Hematopoietic multipotent progenitor cell treated with erythropoietin and hydrocortisone succinate and interleukin-3 and kit ligand, for 17 days (in vitro differentiated cells): ENCODE results near the gene PARD3B.

Experiments used
- DNase-seq: peaks from one replicate; pipeline ENCODE4 v3.0.0-alpha.2; 2015; ENCODE audit warnings: low spot score

PARD3B gene

GRCh38 chr2:205020673-205021072 lies 475.4 kb downstream of the PARD3B start:
- no peak for DNase-seq

GRCh38 chr2:205022841-205023240 lies 477.6 kb downstream of the PARD3B start:
- DNase-seq = no peak

- no peak for DNase-seq
Observed at GRCh38 chr2:205024822-205025518, 479.7 kb downstream of the PARD3B start.

GRCh38 chr2:205025580-205026240 lies 480.4 kb downstream of the PARD3B start:
- DNase-seq = no peak

- no peak for DNase-seq
Observed at GRCh38 chr2:205030695-205031094, 485.4 kb downstream of the PARD3B start.

GRCh38 chr2:205032093-205032551 lies 486.8 kb downstream of the PARD3B start:
- DNase-seq = no peak

- DNase-seq = no peak
Observed at GRCh38 chr2:205033431-205033830, 488.2 kb downstream of the PARD3B start.

- DNase-seq = no peak
Observed at GRCh38 chr2:205034034-205034433, 488.8 kb downstream of the PARD3B start.

GRCh38 chr2:205040323-205040722 lies 495.0 kb downstream of the PARD3B start:
- no peak for DNase-seq

- no peak for DNase-seq
Observed at GRCh38 chr2:205041472-205042130, 496.3 kb downstream of the PARD3B start.

- no peak for DNase-seq
Observed at GRCh38 chr2:205043285-205043684, 498.0 kb downstream of the PARD3B start.

- DNase-seq = no peak
Observed at GRCh38 chr2:205045706-205046105, 500.4 kb downstream of the PARD3B start.

- DNase-seq = no peak
Observed at GRCh38 chr2:205047273-205047839, 502.1 kb downstream of the PARD3B start.

- no peak for DNase-seq
Observed at GRCh38 chr2:205051417-205051816, 506.1 kb downstream of the PARD3B start.

- no peak for DNase-seq
Observed at GRCh38 chr2:205052781-205053180, 507.5 kb downstream of the PARD3B start.

GRCh38 chr2:205053827-205054410 lies 508.6 kb downstream of the PARD3B start:
- no peak for DNase-seq

- no peak for DNase-seq
Observed at GRCh38 chr2:205054789-205055188, 509.5 kb downstream of the PARD3B start.

- DNase-seq = no peak
Observed at GRCh38 chr2:205055251-205055650, 510.0 kb downstream of the PARD3B start.

- no peak for DNase-seq
Observed at GRCh38 chr2:205056151-205056561, 510.9 kb downstream of the PARD3B start.

GRCh38 chr2:205058409-205058808 lies 513.1 kb downstream of the PARD3B start:
- no peak for DNase-seq

GRCh38 chr2:205060269-205060668 lies 515.0 kb downstream of the PARD3B start:
- no peak for DNase-seq

- DNase-seq = no peak
Observed at GRCh38 chr2:205066081-205066480, 520.8 kb downstream of the PARD3B start.
